Lower lobe of right lung (tissue), 2 donors: ENCODE results near the gene CHST10. TPM values are rescaled to one million over a fixed set of nuclear protein-coding genes. Genes with fewer than 3 reads are reported as not detected.

ENCODE experiments used
- ATAC-seq, 2 donors: fragments of 200-7000 bp; cut with Tn5 transposase; one replicate each; pipeline ENCODE4 v1.9.1; 2020 to 2022; ENCODE audit warnings: mild to moderate bottlenecking in 2 of 2, moderate library complexity in 2 of 2
- DNase-seq: peaks from one replicate; pipeline ENCODE4 v3.0.0-alpha.2; 2020
- H3K27ac ChIP-seq: fragments of 200-600 bp; one replicate; pipeline ENCODE4 v1.8.0; 2022
- H3K27me3 ChIP-seq: fragments of 200-600 bp; one replicate; pipeline ENCODE4 v1.8.0; 2022; ENCODE audit warnings: low read depth
- H3K36me3 ChIP-seq: fragments of 200-600 bp; one replicate; pipeline ENCODE4 v1.8.0; 2022; ENCODE audit warnings: mild to moderate bottlenecking
- H3K4me1 ChIP-seq: fragments of 200-600 bp; one replicate; pipeline ENCODE4 v1.8.0; 2022
- H3K4me3 ChIP-seq: fragments of 200-600 bp; one replicate; pipeline ENCODE4 v1.8.0; 2022; ENCODE audit warnings: mild to moderate bottlenecking
- H3K9me3 ChIP-seq: fragments of 200-600 bp; one replicate; pipeline ENCODE4 v1.8.0; 2022
- CTCF ChIP-seq: fragments of 200-600 bp; IDR thresholded peaks from one replicate; pipeline ENCODE4 v1.8.0; 2022; ENCODE audit warnings: antibody characterized with exemption, mild to moderate bottlenecking
- intact Hi-C: fragments of 100-400 bp; cut with DNase I; formaldehyde crosslinking; loops from one replicate; pipeline ENCODE4 v1.11.0; 2022
- total RNA-seq: library from RNA; stranded (reverse); fragmentation: NEBNext Ultra II Directional; extraction: Animal tissue kit (Norgen Biotek cat#: 25700); gene quantifications from one replicate; pipeline ENCODE4 v1.2.1, GENCODE V29; 2021
- donor health status: DM: no; HTN: yes; CAD: no; lungs with severe emphysema.

The CHST10 gene
- total RNA-seq, 1 donor from 2014 or later, result 7.6 TPM

- ATAC-seq (no peak), DNase-seq (no peak)
- no peak overlapping the region for H3K27ac ChIP-seq
- H3K9me3 ChIP-seq, result no peaks in the 10 kb centered on the region
- intact Hi-C loops, result no loop called here
- H3K4me1 ChIP-seq, result no peaks in the 10 kb centered on the region
- no peak overlapping the region for H3K4me3 ChIP-seq
- peaks cover 55% of the 10 kb centered on the region for H3K36me3 ChIP-seq
- TF ChIP-seq CTCF, result no peak
- H3K27me3 ChIP-seq, result no peaks in the 10 kb centered on the region
Measured at GRCh38 chr2:100393362-100393761, 24.1 kb downstream of the CHST10 start.

GRCh38 chr2:100392715-100393114 is 24.8 kb downstream of the CHST10 start:
- TF ChIP-seq CTCF, result no peak

GRCh38 chr2:100391735-100392515 is 25.5 kb downstream of the CHST10 start:
- no peak for DNase-seq
- H3K4me1 ChIP-seq, result no peaks in the 10 kb centered on the region
- intact Hi-C loops, result no loop called here
- no peaks in the 10 kb centered on the region for H3K27me3 ChIP-seq
- H3K36me3 ChIP-seq, result peaks cover 43% of the 10 kb centered on the region
- no peak overlapping the region for H3K27ac ChIP-seq
- ATAC-seq, result no peak
- TF ChIP-seq CTCF, result no peak
- no peaks in the 10 kb centered on the region for H3K9me3 ChIP-seq
- no peak overlapping the region for H3K4me3 ChIP-seq

More at GRCh38 chr2:100392715-100393114, 24.8 kb downstream of the CHST10 start:
- Histone ChIP-seq H3K27ac (no peak overlapping the region), H3K27me3 (no peaks in the 10 kb centered on the region), H3K4me1 (no peaks in the 10 kb centered on the region), H3K4me3 (no peak overlapping the region), H3K36me3 (peaks cover 51% of the 10 kb centered on the region), H3K9me3 (no peaks in the 10 kb centered on the region)
- ATAC-seq, result no peak
- DNase-seq, result no peak
- intact Hi-C loops, result no loop called here

- ATAC-seq, result no peak
- no peak overlapping the region for H3K27ac ChIP-seq
- intact Hi-C loops, result no loop called here
Measured at GRCh38 chr2:100390001-100390940, 27.2 kb downstream of the CHST10 start.

More at GRCh38 chr2:100390001-100390940, 27.2 kb downstream of the CHST10 start:
- no peak for TF ChIP-seq CTCF
- DNase-seq, result no peak
- H3K4me3 ChIP-seq, result no peak overlapping the region
- peaks cover 28% of the 10 kb centered on the region for H3K36me3 ChIP-seq
- no peaks in the 10 kb centered on the region for H3K4me1 ChIP-seq
- H3K27me3 ChIP-seq, result no peaks in the 10 kb centered on the region
- no peaks in the 10 kb centered on the region for H3K9me3 ChIP-seq
